ENCODE data around the gene EGFR.

The EGFR gene

DNA sequence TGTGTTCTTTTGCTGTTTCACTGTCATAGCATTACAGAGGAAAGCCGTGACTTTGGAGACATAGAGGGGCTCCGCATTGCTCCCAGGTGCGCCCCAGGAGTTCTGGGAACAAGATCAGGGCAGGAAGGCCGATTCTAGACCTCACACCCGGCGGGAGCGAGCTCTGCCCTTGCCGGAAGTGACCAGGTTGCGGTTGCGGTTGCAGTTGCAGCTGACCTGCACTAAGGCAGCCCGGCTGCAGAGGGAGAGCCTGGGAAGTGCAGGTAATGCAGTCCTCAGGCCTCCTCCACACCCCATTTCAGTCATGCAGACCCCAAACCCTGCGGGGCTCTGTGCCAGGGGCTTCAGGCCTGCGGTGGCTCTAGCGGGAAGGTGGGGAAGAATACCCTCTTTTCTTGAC lies 216.3 kb downstream of the EGFR start:
- FAIRE-seq = no peak

- no peak for FAIRE-seq
These were observed 217.0 kb downstream of the EGFR start for GRCh38 chr7:55235801-55236200.

GRCh38 chr7:55236476-55236875 lies 217.7 kb downstream of the EGFR start:
- no peak for FAIRE-seq

DNA sequence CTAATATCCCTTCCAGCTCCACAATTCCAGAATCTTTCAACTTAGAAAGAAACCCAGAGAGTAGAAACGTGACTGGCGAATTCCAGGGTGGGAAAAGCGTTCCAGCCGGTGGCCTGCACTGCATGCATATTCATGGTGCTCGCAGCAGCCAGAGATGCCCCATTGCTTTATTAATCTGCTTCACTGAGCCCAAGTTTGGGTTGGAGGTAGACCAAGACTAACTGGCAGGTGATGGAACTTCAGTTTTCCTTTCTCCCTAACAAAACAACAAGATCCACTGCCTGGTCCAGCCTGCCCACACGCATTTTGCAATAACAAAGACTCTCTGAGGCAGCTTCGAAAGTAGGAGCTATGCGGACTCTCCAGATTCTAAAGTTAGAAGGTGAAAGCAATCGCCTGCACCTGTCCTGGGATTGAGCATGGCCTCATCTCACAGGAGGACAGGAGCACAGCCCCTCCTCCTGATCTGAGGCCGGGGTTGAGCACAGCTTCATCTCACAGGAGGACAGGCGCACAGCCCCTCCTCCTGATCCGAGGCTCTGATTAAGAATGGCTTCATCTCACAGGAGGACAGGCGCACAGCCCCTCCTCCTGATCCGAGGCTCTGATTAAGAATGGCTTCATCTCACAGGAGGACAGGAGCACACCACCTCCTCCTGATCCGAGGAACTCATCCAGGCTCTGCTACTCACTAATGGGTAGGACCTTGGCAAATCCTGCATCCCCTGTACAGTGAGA lies 218.5 kb downstream of the EGFR start:
- FAIRE-seq = no peak

- no peak for FAIRE-seq
These were observed 220.6 kb downstream of the EGFR start for GRCh38 chr7:55239406-55239805.

DNA sequence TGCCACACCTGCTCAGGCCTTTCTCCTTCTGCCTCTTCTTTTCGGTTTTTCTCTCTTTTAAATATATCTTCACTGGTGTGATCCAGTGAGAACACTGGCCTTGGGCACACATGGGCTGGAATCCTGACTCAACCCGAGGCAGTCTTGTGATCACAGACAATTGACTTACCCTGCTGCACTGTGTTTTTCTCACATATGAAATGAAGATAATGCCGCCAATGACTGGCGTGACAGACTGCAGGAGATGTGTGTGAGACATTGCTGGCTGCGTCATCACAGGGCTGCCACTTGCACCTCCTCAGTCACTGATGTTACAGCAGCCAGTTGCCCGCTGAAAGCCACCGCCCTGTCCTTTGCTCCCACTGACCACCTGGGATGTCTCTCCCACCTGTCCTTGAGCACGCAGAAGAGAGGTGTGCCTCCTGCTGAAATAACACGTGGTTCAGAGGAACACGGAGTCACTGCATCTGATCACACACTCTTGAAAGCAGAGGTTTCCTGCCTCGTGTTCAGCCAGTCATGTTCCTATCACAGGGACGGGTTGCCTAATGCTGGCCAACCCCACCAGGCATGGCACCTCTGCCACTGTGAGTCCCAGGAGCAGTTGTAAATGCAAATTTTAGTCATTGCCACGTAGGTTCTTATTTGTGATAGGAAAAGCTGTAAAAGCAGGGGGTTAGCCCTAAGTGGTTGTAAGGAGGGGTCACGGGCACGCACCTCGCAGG lies 221.8 kb downstream of the EGFR start:
- no peak for FAIRE-seq

- FAIRE-seq = no peak
These were observed 223.1 kb downstream of the EGFR start for GRCh38 chr7:55241958-55242357.

DNA sequence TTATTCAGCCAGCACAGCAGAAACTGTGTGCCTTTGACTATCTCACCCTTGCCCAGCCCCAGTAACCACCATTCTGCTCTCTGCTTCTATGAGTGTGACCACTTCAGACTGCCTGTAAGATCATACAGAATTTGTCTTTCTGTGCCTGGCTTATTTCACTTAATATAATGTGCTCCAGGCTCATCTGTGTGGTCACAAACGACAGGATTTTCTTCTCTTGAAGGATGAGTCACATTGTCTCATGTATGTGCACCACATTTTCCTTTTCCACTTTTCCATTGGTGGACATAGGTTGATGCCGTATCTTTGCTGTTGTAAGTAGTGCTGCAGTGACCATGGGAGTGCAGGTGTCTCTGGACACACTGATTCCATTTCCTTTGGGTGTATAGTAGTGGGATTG lies 223.8 kb downstream of the EGFR start:
- no peak for FAIRE-seq

GRCh38 chr7:55244006-55244745 lies 225.4 kb downstream of the EGFR start:
- no peak for FAIRE-seq

DNA sequence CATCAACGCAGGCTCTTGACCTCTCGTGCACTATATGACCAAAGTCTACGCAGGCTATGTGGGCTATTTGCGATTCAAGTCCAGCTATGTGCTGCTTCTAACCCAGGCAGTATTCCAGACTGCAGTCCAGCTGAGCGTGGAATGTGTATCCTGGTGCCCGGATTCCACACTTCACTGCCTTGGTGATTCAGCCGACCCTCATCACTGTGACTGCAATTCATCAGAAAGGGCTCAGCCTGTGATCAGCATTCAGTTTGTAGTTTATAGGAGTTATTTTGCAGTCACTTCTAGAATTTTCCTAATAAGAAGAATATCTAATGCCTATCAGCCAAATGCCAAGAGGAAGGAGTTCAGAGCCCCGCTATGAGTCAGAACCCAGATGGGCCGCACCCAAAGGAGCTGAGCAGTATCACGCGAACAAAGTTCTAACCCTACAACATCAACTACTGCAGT lies 226.5 kb downstream of the EGFR start:
- no peak for FAIRE-seq

- no peak for FAIRE-seq
These were observed 227.4 kb downstream of the EGFR start for GRCh38 chr7:55246171-55246570.

DNA sequence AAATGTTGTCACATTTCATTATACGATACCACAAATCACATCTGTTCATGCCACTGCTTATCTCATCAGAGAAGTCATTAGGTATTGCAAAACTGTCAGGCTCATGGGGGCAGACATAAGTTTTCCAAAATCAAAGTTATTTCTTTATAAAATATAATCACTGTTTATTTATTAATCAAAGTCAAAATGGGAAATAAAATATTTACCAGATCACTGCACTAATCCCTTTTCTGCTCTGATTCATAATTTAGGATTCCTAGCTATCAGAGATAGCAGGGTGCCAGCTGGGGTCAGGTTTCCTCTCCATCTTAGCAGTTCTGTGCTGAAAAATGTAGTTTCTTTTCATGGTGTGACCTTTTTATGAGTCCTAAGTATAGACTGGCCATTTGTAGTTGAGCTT lies 228.6 kb downstream of the EGFR start:
- FAIRE-seq = no peak

DNA sequence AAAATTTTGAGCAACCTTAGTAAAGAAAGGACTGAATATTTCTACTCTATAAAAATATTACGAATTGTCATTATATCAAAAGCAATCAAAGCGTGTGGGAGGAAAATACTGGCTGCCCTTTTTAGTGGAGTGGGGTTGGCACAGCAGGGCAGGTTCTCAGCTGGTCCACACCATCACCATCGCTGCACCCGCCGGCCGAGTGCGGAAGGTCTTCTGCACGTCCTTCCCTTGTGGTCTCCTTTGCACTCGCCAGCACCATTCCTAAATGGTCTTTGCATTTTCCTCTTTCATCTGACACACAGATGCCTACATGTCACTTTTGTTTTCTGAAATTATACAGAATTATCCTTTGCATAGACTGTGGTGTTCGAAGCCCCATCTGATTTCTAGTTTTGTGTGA lies 229.7 kb downstream of the EGFR start:
- FAIRE-seq = no peak

DNA sequence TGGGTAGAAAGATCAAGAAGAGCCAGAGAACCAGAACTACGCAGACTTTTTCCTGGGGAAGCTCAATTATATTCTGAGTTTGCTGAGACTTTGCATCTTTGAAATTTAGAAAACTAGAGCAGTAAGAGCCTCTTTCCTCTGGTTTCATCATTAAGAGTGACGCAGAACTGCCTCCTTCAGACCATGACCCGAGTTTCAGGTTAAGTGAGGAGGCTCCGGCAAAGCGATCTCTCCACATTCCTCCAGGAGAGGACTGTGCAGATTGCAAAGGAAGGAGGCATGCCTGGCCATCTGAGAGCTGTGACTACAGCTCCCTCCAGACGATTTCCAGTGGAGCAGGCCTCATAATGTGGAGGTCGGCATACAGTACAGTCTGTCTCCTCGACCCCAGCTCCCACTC lies 230.5 kb downstream of the EGFR start:
- FAIRE-seq = no peak

GRCh38 chr7:55250313-55250712 lies 231.5 kb downstream of the EGFR start:
- FAIRE-seq = no peak

DNA sequence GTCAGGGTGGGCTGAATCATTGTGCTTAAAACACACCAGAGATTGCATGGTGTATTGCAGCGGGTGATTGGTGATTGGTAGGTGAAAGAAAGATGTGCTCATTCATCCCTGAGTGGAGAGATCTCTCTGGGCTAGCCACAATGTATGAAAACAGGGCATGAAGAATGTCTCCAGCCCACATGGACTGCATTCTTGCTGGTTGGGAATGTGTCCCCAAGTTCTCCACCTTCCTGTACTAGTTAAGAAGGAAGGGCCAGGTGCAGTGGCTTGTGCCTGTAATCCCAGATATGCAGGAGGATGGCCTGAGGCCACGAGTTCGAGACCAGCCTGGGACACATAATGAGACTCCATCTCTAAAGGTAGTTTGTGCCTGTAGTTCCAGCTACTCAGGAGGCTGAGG lies 232.5 kb downstream of the EGFR start:
- FAIRE-seq = no peak

- FAIRE-seq = no peak
These were observed 233.1 kb downstream of the EGFR start for GRCh38 chr7:55251911-55252310.

DNA sequence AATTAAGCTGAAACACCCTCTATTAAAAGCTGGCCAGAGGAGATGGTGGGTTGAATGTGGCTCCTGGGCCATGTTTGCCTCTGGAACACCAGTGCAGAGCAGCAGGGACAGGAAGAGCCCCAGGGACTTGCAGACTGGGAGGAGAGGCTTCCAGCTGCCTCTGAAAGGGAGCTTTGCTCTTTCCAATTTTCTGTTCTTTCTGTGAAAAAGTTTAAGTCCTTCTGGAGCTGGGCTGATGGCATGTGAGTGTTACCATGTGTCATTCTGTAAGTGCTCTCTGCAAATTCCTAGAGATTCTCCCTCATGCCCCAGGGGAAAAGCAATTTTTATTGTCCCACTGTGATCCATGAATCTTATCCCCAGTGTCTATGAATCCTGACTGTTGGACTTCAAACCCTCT lies 233.6 kb downstream of the EGFR start:
- no peak for FAIRE-seq

DNA sequence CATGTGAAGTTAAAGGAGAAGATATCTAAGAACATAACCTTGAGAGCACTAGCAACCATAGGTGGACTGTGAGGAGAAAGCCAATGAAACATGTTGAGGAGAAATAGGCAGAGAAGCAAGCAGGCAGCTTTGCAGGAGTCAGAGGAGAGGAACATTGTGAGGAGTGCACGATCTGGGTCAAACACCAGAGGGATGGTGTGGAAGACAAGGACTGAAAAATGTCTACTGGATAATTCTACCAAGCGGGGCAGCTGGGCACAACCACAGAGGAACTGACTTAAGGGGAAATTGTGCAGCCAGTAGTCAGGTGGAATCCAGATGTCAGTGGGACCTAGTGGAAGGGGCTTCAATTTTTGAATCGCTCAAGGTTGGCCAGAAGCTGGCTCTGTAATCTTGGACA lies 234.4 kb downstream of the EGFR start:
- no peak for FAIRE-seq

DNA sequence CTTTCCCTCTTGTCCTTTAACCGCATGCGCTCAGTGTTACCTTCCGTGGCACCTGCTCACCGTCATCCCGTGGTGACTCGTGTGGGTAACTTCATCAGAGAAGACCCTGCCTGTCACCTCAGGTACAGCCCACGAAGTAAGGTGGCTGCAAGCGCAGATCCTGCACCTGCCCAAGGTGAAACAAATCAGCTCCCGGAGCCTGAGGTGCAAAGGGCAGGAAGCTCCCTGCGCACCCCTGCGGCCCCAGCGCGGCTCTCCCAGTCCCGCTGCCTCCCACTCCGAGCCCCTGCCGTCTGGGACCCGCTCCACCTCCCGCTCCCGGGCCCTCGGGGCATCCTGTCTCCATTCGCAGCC lies 235.4 kb downstream of the EGFR start:
- no peak for FAIRE-seq

- FAIRE-seq = no peak
These were observed 236.0 kb downstream of the EGFR start for GRCh38 chr7:55254596-55255495.

- no peak for FAIRE-seq
These were observed 237.0 kb downstream of the EGFR start for GRCh38 chr7:55255496-55256445.
